GM12878 (cell line): Measurements from ENCODE around the gene BMF. TPM values are rescaled to one million over a fixed set of nuclear protein-coding genes. Genes with fewer than 3 reads are reported as not detected.

Source experiments
- ATAC-seq: fragments of 200-7000 bp; cut with Tn5 transposase; 3 replicates; pipeline ENCODE4 v1.9.1; 2020; ENCODE audit warnings: mild to moderate bottlenecking, moderate library complexity
- BruUV-seq: library from RNA; stranded (reverse); fragments of 400-500 nt; replicated peaks from 2 replicates; lab custom pipeline; 2021; lab: Mats Ljungman, UMichigan
- CTCF ChIA-PET: fragments of 300-600 bp; sonication (Branson Sonifier 250); formaldehyde crosslinking; extraction: SDS; loops from one replicate; lab custom pipeline; 2021; ENCODE audit warnings: inconsistent platforms; lab: Yijun Ruan, JAX
- POLR2A ChIA-PET: fragments of 350-600 bp; formaldehyde crosslinking; extraction: SDS; loops from one replicate; lab custom pipeline; 2021; ENCODE audit warnings: inconsistent platforms; lab: Charles Lee
- RAD21 ChIA-PET: fragments of 300-600 bp; sonication (Branson Sonifier 250); formaldehyde crosslinking; loops from one replicate; lab custom pipeline; 2023; ENCODE audit warnings: antibody characterized with exemption; ENCODE audit not compliant: unreplicated experiment; lab: Charles Lee
- SMC1A ChIA-PET: fragments of 300-600 bp; sonication (Branson Sonifier 250); formaldehyde crosslinking; loops from one replicate; lab custom pipeline; 2023; ENCODE audit not compliant: unreplicated experiment, uncharacterized antibody; lab: Charles Lee
- DNase-seq: peaks from one replicate; pipeline ENCODE4 v3.0.0-alpha.2; 2011; ENCODE audit warnings: low read depth, low spot score
- FAIRE-seq: peaks from 3 replicates; lab custom pipeline; 2011; peaks lifted over from hg19 to GRCh38; lab: Jason Lieb, UNC
- H2AFZ ChIP-seq: 2 replicates; pipeline ENCODE4 v1.6.0; 2011; ENCODE audit warnings: low read depth, low read length, control low read depth; ENCODE audit not compliant: control insufficient read depth
- H3K27ac ChIP-seq: 2 replicates; pipeline ENCODE4 v1.5.1; 2011; ENCODE audit warnings: control low read depth; ENCODE audit not compliant: control insufficient read depth, insufficient read depth
- H3K27me3 ChIP-seq, 2 experiments: replicated peaks in 1 of 2; 2 replicates each; pipeline versions ENCODE4 v1.6.0 to v1.6.1; 2011; ENCODE audit warnings: low read length in 1 of 2; ENCODE audit not compliant: control insufficient read depth in 2 of 2, insufficient read depth in 2 of 2
- H3K36me3 ChIP-seq, 2 experiments: 2 replicates each; pipeline ENCODE4 v1.5.1; 2011; ENCODE audit warnings: low read length in 1 of 2; ENCODE audit not compliant: control insufficient read depth in 2 of 2, insufficient read depth in 2 of 2
- H3K4me1 ChIP-seq: 2 replicates; pipeline ENCODE4 v1.6.1; 2011; ENCODE audit warnings: mild to moderate bottlenecking, low read length, moderate library complexity, mixed read lengths; ENCODE audit not compliant: control insufficient read depth, insufficient read depth
- H3K4me2 ChIP-seq: 2 replicates; pipeline ENCODE4 v1.6.0; 2011; ENCODE audit warnings: control low read depth; ENCODE audit not compliant: control insufficient read depth, insufficient read depth
- H3K4me3 ChIP-seq: fragments of 200-600 bp; sonication (generic); 2 replicates; pipeline ENCODE4 v1.5.1; 2016
- H3K79me2 ChIP-seq: 2 replicates; pipeline ENCODE4 v1.6.0; 2011; ENCODE audit warnings: low read length; ENCODE audit not compliant: control insufficient read depth, insufficient read depth
- H3K9ac ChIP-seq: 2 replicates; pipeline ENCODE4 v1.8.0; 2011; ENCODE audit warnings: low read length, control low read depth, mixed read lengths; ENCODE audit not compliant: control insufficient read depth, insufficient read depth
- H3K9me3 ChIP-seq: replicated peaks from 3 replicates; pipeline ENCODE4 v1.5.1; 2011; ENCODE audit warnings: mild to moderate bottlenecking, low read length; ENCODE audit not compliant: control insufficient read depth, insufficient read depth
- H4K20me1 ChIP-seq: 2 replicates; pipeline ENCODE4 v1.6.0; 2011; ENCODE audit not compliant: control insufficient read depth, insufficient read depth
- CTCF ChIP-seq, 3 experiments: IDR thresholded peaks in 2 of 3; conservative IDR thresholded peaks in 1 of 3; 2 replicates each; pipeline ENCODE4 v1.5.1; 2011; ENCODE audit warnings: low read depth in 3 of 3, low read length in 3 of 3, mild to moderate bottlenecking in 3 of 3, control low read depth in 2 of 3, moderate library complexity in 2 of 3, inconsistent platforms in 1 of 3, mixed read lengths in 1 of 3; ENCODE audit not compliant: control insufficient read depth in 2 of 3, insufficient read depth in 1 of 3; ENCODE audit errors: extremely low read depth in 1 of 3
- HDGF ChIP-seq: fragments of 450-650 bp; IDR thresholded peaks from 2 replicates; pipeline ENCODE4 v1.6.1; 2016; ENCODE audit warnings: antibody characterized with exemption
- NR2C2 ChIP-seq: IDR thresholded peaks from 2 replicates; pipeline ENCODE4 v1.6.1; 2011; ENCODE audit warnings: borderline replicate concordance, low read depth; ENCODE audit not compliant: control insufficient read depth, insufficient read length
- POLR2A ChIP-seq: IDR thresholded peaks from 2 replicates; pipeline ENCODE4 v1.6.1; 2011; ENCODE audit warnings: low read depth, mild to moderate bottlenecking, low read length
- POLR2AphosphoS5 ChIP-seq: IDR thresholded peaks from 2 replicates; pipeline ENCODE4 v1.6.1; 2011; ENCODE audit warnings: mild to moderate bottlenecking, low read length, inconsistent platforms
- SMC3 ChIP-seq: IDR thresholded peaks from 2 replicates; pipeline ENCODE4 v1.6.1; 2011; ENCODE audit warnings: low read length, improper control_type of control experiment, borderline replicate concordance
- TBL1XR1 ChIP-seq: IDR thresholded peaks from 2 replicates; pipeline ENCODE4 v1.6.1; 2012; ENCODE audit warnings: low read depth, low read length, improper control_type of control experiment
- YY1 ChIP-seq: IDR thresholded peaks from 2 replicates; pipeline ENCODE4 v1.6.1; 2011; ENCODE audit warnings: low read depth, mild to moderate bottlenecking, low read length
- ZBTB11 ChIP-seq: fragments of 450-650 bp; formaldehyde crosslinking; IDR thresholded peaks from 2 replicates; pipeline ENCODE4 v1.5.0; 2022; ENCODE audit warnings: mild to moderate bottlenecking, missing genetic modification characterization
- ZNF274 ChIP-seq: IDR thresholded peaks from one replicate; pipeline ENCODE4 v1.8.0; 2011; ENCODE audit not compliant: insufficient read length, insufficient read depth
- whole genome bisulfite sequencing: methylation state at CpG from one replicate; pipeline ENCODE4 v1.1.6; 2016; ENCODE audit warnings: low lambda C conversion rate; ENCODE audit not compliant: insufficient replicate concordance, insufficient coverage; ENCODE audit errors: missing lambda C conversion rate; 5-methylcytosine and 5-hydroxymethylcytosine counted together
- in situ Hi-C: fragments of 300-500 bp; cut with MboI; formaldehyde crosslinking; loops from 9 replicates; pipeline ENCODE4 v1.14.3; 2018; ENCODE audit warnings: mixed read lengths
- intact Hi-C: fragments of 100-400 bp; cut with micrococcal nuclease; formaldehyde crosslinking; loops from one replicate; pipeline ENCODE4 v1.14.2; 2022; ENCODE audit not compliant: unreplicated experiment
- polyA plus RNA-seq, 11 experiments: library from polyadenylated mRNA; depleted of rRNA in 4 of 11; unstranded in 6 of 11; stranded (reverse) in 5 of 11; fragments of >200 nt; fragmentation: Nextera tagmentation in 4 of 11; fragmentation: Illumina TruSeq in 1 of 11; extraction: Ambion mirVana in 4 of 11; extraction: Trizol in 1 of 11; gene quantifications; 1 replicate in 1 of 11; 2 replicates in 10 of 11; pipeline versions ENCODE4 v1.2.1 to v1.2.3, GENCODE V29; 2011 to 2016; ENCODE audit warnings: inconsistent platforms in 2 of 11, missing spikeins in 2 of 11, low read depth in 1 of 11
- total RNA-seq, 4 experiments: library from RNA; depleted of rRNA in 3 of 4; stranded (reverse); fragments of >200 nt in 3 of 4; fragmentation: Illumina TruSeq in 1 of 4; extraction: Trizol in 1 of 4; gene quantifications; 2 replicates each; pipeline versions ENCODE4 v1.2.1 to v1.2.3, GENCODE V29; 2013 to 2021

Gene BMF
- total and polyA plus RNA-seq, 10 of the 15 experiments (the other 5 are each of a cell fraction or from before 2014, with no cell fraction given): 0.82 to 34.9 (median 16.9) TPM

GRCh38 chr15:40150163-40150925 lies 41.7 kb upstream of the BMF start (continued):
- no peak for TF ChIP-seq POLR2A
- TF ChIP-seq POLR2AphosphoS5: no peak
- TF ChIP-seq ZBTB11 (CRISPR knock-in tag): no peak
- TF ChIP-seq HDGF: no peak

GRCh38 chr15:40149339-40149738 lies 40.7 kb upstream of the BMF start:
- SMC1A ChIA-PET: no interaction called here
- Histone ChIP-seq H2AFZ (no peak overlapping the region), H3K79me2 (no peaks in the 10 kb centered on the region), H3K36me3 (no peaks in the 10 kb centered on the region), H3K4me1 (no peaks in the 10 kb centered on the region), H3K4me3 (no peak overlapping the region), H3K9me3 (no peaks in the 10 kb centered on the region), H3K27me3 (no peaks in the 10 kb centered on the region), H3K9ac (no peak overlapping the region), H4K20me1 (no peaks in the 10 kb centered on the region), H3K4me2 (no peak overlapping the region), H3K27ac (no peak overlapping the region)
- POLR2A ChIA-PET: no interaction called here
- WGBS: 47% methylated on average over 4 of the region's 4 CpGs
- BruUV-seq: no TSS peak
- TF ChIP-seq ZNF274 (no peak), YY1 (no peak), SMC3 (no peak), NR2C2 (no peak), TBL1XR1 (no peak), CTCF (IDR thresholded peaks at IDR 0.05 in 2 of 3, conservative IDR thresholded peaks at IDR 0.05 in 1 of 3; ENCODE audit: control insufficient read depth in 2 of 3, extremely low read depth in 1 of 3, insufficient read depth in 1 of 3, low read depth in 3 of 3, low read length in 3 of 3) (no peak)
- FAIRE-seq (no peak), ATAC-seq (no peak), DNase-seq (no peak)
- CTCF ChIA-PET: no interaction called here
- RAD21 ChIA-PET: no interaction called here
- intact Hi-C loops: no loop called here
- in situ Hi-C loops: no loop called here
